Neural crest cell (in vitro differentiated cells): Measurements from ENCODE around the gene SPESP1. TPM values are rescaled to one million over a fixed set of nuclear protein-coding genes. Genes with fewer than 3 reads are reported as not detected.

Source experiments
- DNase-seq: peaks from one replicate; pipeline ENCODE4 v3.0.0; 2021; ENCODE audit warnings: low read depth, mixed read lengths, low spot score
- H3K27ac Mint-ChIP-seq: one replicate; pipeline ENCODE4 v1.8.0; 2021; ENCODE audit warnings: mild to moderate bottlenecking, mixed read lengths; ENCODE audit not compliant: unreplicated experiment
- H3K27me3 Mint-ChIP-seq: 2 replicates; pipeline ENCODE4 v1.8.0; 2021; ENCODE audit warnings: low read depth, mild to moderate bottlenecking, mixed read lengths
- H3K36me3 Mint-ChIP-seq: 2 replicates; pipeline ENCODE4 v1.8.0; 2021; ENCODE audit warnings: low read depth, mild to moderate bottlenecking, mixed read lengths
- H3K4me1 Mint-ChIP-seq: 2 replicates; pipeline ENCODE4 v1.8.0; 2021; ENCODE audit warnings: mixed read lengths
- H3K4me3 Mint-ChIP-seq: one replicate; pipeline ENCODE4 v1.8.0; 2021; ENCODE audit warnings: mild to moderate bottlenecking, mixed read lengths
- H3K9me3 Mint-ChIP-seq: 2 replicates; pipeline ENCODE4 v1.8.0; 2021; ENCODE audit warnings: mixed read lengths
- total RNA-seq: library from RNA; stranded (reverse); gene quantifications from 2 replicates; pipeline ENCODE4 v1.2.1, GENCODE V29; 2021
- TF ChIP-seq, protein P1 (sequence below): fragments of 200-600 bp; sonication (generic); conservative IDR thresholded peaks from 2 replicates; pipeline ENCODE4 v1.5.0; 2021; ENCODE audit warnings: antibody characterized with exemption, mild to moderate bottlenecking

Gene SPESP1
- total RNA-seq, 1 donor from 2014 or later: not detected

DNA sequence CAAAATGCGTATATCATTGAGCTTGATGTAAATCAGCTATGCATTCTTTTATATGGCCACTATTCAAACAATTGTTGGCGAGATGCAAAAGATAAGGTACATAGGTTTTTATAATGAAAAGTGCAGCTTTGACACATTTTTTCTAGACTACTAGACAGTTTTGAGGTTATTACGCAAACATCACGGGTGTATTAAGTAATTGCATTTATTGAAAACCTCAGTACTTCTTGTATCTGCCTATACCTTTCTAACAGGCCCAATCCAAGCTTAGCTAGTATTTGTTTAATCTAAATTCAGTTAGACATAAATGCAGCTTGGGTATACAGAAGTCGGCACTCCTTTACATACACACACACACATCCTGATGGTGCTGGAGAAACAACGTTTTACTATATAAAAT is 2.7 kb downstream of the SPESP1 start:
- no peak overlapping the region for H3K27ac Mint-ChIP-seq
- H3K27me3 Mint-ChIP-seq: no peaks in the 10 kb centered on the region
- H3K4me1 Mint-ChIP-seq: no peaks in the 10 kb centered on the region
- TF ChIP-seq, protein P1, sequence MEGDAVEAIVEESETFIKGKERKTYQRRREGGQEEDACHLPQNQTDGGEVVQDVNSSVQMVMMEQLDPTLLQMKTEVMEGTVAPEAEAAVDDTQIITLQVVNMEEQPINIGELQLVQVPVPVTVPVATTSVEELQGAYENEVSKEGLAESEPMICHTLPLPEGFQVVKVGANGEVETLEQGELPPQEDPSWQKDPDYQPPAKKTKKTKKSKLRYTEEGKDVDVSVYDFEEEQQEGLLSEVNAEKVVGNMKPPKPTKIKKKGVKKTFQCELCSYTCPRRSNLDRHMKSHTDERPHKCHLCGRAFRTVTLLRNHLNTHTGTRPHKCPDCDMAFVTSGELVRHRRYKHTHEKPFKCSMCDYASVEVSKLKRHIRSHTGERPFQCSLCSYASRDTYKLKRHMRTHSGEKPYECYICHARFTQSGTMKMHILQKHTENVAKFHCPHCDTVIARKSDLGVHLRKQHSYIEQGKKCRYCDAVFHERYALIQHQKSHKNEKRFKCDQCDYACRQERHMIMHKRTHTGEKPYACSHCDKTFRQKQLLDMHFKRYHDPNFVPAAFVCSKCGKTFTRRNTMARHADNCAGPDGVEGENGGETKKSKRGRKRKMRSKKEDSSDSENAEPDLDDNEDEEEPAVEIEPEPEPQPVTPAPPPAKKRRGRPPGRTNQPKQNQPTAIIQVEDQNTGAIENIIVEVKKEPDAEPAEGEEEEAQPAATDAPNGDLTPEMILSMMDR: no peak
- no peak overlapping the region for H3K4me3 Mint-ChIP-seq
- DNase-seq: no peak
- H3K36me3 Mint-ChIP-seq: no peaks in the 10 kb centered on the region
- H3K9me3 Mint-ChIP-seq: no peaks in the 10 kb centered on the region

DNA sequence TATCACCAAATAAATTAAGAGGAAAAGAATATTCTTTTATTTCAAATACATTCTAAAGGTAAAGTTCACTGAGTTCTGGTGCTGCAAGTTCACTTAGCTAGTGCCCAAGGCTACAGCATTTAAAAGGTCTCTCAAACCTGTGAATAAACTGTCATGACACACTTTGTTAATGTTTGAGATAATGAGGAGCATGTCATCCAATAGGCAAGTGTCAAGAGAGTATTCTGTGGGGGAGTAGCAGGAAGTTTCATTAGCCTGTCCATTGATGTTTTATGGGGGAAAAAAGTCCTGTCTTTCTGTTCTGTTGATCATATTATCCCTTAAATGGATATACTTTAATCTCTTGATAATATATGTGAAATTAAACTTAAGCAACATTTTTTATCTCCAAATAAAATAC is 4.0 kb downstream of the SPESP1 start:
- H3K4me1 Mint-ChIP-seq: no peaks in the 10 kb centered on the region
- no peaks in the 10 kb centered on the region for H3K36me3 Mint-ChIP-seq
- H3K9me3 Mint-ChIP-seq: no peaks in the 10 kb centered on the region
- H3K4me3 Mint-ChIP-seq: no peak overlapping the region
- TF ChIP-seq, protein P1: no peak
- H3K27ac Mint-ChIP-seq: no peak overlapping the region
- H3K27me3 Mint-ChIP-seq: no peaks in the 10 kb centered on the region
- no peak for DNase-seq

DNA sequence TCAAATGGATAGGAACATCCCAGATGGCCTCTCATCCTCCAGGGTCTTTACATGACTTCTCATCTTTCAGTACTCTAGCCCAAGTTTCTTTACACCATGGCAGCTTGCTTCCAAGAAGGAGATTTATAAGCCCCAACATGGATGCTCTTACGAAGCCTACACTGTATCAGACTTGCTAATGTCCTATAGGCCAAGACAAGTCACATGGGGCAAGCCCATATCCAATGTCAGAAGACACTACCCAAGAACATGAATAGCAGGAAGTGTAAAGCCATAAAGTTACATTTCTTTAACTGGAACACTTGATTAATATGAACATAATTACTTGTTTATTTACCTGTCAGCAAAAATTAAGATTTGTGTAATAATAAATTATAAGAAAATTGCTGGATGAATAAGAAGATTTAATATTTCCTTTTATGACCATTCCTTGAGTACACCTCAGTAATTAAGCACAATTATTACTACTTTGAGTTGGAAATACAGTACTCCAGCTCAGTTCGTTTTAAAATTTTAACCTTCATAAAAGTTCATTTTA is 5.1 kb downstream of the SPESP1 start:
- H3K9me3 Mint-ChIP-seq: no peaks in the 10 kb centered on the region
- H3K4me1 Mint-ChIP-seq: no peaks in the 10 kb centered on the region
- TF ChIP-seq, protein P1: no peak
- no peaks in the 10 kb centered on the region for H3K36me3 Mint-ChIP-seq
- H3K4me3 Mint-ChIP-seq: no peak overlapping the region
- H3K27me3 Mint-ChIP-seq: no peaks in the 10 kb centered on the region
- no peak for DNase-seq
- no peak overlapping the region for H3K27ac Mint-ChIP-seq

DNA sequence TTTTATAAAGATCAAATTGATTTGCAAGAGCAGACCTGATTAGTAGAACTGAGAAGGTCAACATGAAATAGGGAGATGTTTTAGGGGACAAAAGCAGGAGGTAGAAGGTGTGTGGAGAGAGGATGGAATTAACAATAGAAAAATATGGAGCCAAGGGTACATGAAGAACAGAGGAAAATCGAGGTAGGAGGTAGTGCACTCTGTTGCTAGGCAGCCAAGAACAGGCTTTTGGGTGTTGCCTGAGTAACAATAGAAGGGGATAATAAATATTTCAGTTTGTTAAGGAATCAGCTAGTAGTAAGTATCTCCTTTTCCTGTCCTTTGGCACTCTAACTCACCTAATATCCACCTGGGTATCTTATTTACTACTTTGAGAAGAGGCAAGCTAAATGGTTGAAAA is 9.2 kb downstream of the SPESP1 start:
- no peaks in the 10 kb centered on the region for H3K9me3 Mint-ChIP-seq
- H3K27ac Mint-ChIP-seq: no peak overlapping the region
- TF ChIP-seq, protein P1: no peak
- no peaks in the 10 kb centered on the region for H3K36me3 Mint-ChIP-seq
- H3K4me1 Mint-ChIP-seq: no peaks in the 10 kb centered on the region
- no peak overlapping the region for H3K4me3 Mint-ChIP-seq
- DNase-seq: no peak
- peaks cover 2% of the 10 kb centered on the region for H3K27me3 Mint-ChIP-seq

DNA sequence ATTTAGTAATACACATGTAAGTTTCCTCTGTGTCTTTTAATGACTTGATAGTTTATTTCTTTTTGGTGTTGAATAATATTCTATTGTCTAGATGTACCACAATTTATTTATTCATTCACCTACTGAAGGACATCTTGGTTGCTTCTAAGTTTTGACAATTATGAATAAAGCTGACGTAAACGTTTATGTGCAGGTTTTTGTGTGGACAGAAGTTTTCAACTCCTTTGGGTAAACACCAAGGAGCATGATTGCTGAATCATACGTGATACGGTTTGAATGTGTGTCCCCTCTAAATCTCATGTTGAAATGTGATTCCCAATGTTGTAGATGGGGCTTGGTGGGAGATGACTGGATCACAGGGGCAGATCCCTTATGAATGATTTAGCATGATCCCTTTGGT is 21.5 kb downstream of the SPESP1 start:
- TF ChIP-seq, protein P1: no peak
- Mint-ChIP-seq H3K27me3 (no peaks in the 10 kb centered on the region), H3K4me1 (no peaks in the 10 kb centered on the region), H3K9me3 (peaks cover 7% of the 10 kb centered on the region), H3K27ac (no peak overlapping the region), H3K36me3 (no peaks in the 10 kb centered on the region), H3K4me3 (no peak overlapping the region)
- DNase-seq: no peak
